Stimulated activated CD8-positive, alpha-beta memory T cell treated with anti-CD3 and anti-CD28 coated beads, Interleukin-4, amount 100 ng/mL, for 48 hours (primary cell): ENCODE results near the gene MAEA.
A peak's percentile ranks its signal among the peaks of the same experiment; 100 is the strongest.

Source experiments
- DNase-seq: peaks from one replicate; pipeline ENCODE4 v3.0.0-alpha.2; 2020

Gene MAEA

DNA sequence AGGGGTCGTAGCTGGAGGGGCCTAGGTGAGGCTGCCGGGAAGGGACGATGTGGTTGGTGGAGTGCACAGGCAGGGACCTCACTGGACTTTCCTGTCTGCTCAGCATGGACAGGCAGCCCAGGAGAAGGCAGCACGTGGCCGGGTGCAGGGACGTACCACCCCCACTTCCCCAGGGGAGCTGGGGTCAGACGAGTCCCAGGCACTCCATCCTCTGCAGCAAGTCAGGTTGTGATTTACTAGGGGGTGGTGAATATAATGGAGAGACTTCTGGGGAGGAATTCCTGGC, 39.2 kb upstream of the MAEA start:
- DNase-seq: no peak

DNA sequence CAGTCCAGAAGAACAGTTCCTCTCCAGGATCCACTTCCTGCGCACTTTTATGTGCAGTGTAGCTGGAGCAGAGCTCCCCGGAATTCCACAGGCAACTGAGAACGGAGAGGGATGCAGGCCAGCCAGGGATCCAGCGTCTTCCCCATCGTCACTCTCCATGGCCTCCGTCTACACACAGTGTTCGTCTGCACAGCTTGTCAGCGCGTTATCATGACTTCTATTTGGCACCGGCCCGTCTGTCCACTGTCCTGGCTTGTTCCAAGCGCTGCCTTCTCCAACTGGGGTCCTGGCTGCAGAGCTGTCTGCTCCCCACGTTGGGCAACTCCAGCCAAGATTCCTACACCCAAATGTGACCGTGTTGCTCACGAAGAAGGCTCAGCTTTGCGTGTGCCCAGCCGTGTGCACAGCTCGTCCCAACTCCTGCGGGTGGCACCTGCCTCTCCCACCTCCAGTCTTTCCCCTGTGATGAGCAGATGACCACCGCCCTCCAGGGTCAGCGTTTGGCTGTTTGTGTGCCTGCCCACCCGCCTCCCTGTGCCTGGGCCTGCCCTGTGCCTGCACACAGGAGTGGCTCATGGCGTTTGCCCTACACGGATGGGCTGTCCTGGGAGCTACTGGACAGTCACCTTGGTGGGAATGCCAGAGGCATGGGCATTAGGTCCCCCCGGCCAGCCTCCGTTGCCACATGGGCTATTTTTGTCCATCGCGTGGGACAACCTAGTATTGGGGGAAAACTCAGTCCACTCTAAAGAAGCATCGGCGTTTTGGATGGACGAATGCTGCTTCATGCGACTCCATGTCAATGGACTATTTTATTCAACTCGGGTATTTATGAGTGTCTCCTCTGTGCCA, 38.5 kb upstream of the MAEA start:
- peak; percentile 20 for DNase-seq

GRCh38 chr4:1251773-1252066, 38.0 kb upstream of the MAEA start:
- no peak for DNase-seq

DNA sequence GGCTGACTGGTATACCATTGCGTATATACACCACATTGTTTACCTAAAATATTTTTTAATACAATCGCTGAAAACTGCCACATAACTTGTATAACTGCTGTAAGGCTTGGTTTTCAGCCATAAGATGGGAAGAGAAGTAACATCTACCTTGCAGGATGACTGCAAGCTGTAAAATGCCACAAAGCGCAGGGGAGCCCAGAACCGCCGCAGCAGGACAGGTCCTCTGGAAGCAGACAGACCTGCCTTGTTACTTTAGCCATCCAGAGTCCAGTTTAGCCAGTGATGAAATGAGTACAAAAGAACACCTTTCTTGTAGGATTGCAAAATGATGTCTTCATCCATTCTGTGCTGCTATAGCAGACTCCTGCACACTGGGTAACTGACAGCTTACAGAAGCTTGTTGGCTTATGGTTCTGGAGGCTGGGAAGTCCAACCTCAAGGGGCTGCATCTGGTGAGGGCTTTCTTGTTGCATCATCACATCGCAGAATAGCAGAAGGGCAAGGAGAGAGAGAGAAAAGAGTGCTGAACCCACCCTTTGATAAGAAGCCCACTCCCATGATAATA, 36.7 kb upstream of the MAEA start:
- no peak for DNase-seq

DNA sequence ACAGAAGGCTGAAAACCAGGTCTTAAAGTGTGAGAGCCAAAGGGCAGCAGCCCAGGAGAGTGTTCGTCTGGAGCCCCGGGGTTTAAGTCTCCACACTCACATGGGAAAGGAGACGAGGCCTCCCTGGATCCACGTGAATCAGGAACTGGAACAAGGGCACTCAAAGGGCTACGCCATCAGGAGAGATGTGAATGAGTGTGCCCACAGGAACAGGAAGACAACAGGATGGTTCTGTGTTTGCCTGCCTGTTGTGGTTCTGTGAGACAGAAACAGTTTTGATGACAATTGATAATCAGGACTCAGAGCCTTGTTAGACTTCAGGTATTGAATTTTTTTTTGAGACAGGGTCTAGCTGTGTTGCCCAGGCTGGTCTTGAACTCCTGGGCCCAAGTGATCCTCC, 35.9 kb upstream of the MAEA start:
- no peak for DNase-seq

GRCh38 chr4:1255151-1255550, 34.5 kb upstream of the MAEA start:
- DNase-seq: no peak

DNA sequence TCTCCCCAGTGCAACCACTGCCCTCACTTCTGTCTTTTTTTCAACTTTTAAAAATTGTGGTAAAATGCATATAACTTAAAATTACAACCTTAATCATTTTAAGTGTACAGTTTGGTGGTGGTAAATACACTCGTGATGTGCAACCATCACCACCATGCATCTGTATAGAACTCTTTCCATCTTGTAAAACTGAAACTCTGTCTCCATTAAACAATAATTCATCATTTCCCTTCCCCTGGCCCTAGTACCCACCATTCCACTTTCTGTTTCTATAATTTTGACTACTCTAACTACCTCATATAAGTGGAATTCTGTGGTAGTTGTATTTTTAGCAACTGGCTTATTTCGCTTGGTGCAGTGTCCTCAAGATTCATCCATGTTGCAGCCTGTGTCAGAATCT, 34.0 kb upstream of the MAEA start:
- DNase-seq: no peak

GRCh38 chr4:1258457-1258856, 31.2 kb upstream of the MAEA start:
- no peak for DNase-seq

DNA sequence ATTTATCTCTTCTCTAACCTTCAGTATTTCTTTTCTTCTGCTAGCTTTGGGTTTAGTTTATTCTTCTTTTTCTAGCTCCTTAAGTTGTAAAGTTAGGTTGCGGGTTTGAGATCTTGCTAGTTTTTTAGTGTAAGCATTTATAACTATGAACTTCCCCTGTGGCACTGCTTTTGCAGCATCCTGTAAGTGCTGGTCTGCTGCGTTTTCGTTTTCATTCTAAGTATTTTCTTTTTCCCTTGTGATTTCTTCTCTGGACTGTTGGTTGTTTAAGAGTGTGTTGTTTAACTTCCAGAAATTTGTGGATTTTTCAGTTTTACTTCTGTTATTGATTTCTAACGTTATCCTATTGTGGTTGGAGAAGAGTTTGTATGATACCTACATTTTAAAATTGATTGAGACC, 29.7 kb upstream of the MAEA start:
- no peak for DNase-seq

DNA sequence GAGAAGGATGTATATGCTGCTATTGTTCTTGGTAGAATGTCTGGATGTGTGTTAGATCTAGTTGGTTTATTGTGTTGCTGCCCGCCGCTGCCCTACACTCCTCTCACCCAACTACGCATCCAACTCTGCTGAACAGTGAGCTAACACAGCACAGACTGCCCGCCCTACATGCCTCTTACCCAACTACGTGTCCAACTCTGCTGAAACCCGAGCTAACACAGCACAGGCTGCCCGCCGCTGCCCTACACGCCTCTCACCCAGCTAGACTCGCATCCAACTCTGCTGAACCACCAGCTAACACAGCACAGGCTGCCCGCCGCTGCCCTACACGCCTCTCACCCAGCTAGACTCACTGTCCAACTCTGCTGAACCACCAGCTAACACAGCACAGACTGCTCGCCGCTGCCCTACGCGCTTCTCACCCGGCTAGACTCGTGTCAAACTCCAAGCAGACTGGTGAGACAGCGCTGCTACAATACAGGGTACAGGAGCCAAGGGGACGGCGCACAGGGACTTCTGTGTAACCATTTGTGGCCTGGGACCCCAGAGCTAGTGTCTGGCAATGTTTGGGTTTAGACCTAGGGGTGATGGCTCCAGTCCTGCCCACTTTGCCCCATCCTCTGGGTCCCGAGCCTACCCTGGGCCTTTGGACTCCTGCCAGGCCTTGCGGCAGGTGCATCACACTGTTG, 29.1 kb upstream of the MAEA start:
- DNase-seq: no peak

DNA sequence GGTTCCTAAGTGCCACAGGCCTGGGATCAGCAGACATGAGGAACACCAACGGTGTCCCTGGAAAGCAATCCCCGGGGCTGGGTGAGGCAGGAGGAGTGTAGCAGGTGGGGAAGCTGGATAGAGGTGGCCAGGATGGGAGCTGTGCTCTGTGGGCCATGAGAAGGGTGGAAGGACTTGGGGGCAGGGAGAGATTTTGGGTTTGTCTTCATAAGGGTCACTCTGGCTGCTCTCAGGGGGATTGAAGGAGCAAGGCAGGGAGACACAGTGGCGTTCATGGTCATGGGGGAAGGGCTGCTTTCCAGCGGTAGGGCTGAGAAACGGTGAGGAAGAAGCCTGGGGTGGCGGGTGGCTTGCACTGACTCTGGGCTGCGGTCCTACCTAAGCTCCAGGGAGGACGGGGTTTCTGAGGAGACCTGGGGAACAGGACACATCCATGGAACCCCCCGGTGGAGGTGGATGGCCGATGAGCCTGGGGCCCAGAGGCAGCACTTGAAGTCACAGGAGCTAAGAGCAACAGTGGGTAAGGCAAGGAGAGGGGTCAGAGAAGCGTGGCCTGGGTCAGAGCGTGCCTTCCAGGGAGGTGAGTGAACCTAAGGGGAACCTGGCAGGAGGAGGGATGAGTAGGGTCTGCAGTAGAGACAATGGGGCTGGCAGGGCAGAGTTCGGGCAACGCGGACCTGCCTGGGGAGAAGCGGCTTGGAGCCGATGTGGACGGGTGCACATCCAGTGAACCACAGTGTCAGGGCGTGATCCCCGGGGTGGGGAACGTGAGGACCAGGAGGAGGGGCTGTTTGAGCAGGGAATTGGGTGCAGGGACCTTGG, 28.4 kb upstream of the MAEA start:
- no peak for DNase-seq

- no peak for DNase-seq
These were observed 24.7 kb upstream of the MAEA start for GRCh38 chr4:1264942-1265341.

GRCh38 chr4:1265351-1265750, 24.3 kb upstream of the MAEA start:
- DNase-seq: no peak

GRCh38 chr4:1266881-1267763, 22.6 kb upstream of the MAEA start:
- DNase-seq: no peak

- DNase-seq: no peak
These were observed 20.5 kb upstream of the MAEA start for GRCh38 chr4:1269209-1269608.

GRCh38 chr4:1271686-1272085, 18.0 kb upstream of the MAEA start:
- DNase-seq: no peak

DNA sequence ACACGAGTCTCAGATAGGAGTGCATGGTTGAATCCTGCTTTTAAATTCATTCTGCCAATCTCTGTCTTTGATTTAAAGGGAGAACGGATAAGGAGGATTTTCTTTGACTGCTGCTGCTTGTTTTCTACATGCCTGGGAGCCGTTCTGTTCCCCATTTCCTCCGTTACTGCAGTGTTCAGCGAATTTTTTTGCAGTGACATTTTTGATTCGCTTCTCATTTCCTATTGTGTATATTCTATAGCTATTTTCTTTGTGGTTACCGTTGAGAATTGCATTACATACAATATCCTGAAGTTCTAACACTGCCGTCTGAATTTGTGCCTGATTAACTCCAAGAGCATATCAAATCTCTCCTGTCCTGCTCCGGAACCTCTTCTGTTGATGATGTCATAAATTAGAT, 14.8 kb upstream of the MAEA start:
- no peak for DNase-seq

DNA sequence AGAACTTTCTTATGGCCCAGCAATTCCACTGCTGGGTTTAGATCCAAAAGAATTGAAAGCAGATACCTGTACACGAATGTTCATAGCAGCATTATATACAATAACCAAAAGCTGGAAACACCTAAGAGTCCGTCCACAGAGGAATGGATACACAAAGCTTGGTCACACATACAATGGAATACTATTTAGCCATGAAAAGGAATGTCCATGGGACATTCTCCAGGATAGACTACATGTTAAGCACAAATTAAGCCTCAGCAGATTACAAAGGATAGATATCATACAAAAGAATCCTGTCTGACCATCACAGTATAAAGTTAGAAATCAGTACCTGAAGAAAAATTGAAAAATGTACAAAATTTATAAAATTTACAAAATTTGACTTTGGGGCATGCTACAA, 12.7 kb upstream of the MAEA start:
- no peak for DNase-seq

DNA sequence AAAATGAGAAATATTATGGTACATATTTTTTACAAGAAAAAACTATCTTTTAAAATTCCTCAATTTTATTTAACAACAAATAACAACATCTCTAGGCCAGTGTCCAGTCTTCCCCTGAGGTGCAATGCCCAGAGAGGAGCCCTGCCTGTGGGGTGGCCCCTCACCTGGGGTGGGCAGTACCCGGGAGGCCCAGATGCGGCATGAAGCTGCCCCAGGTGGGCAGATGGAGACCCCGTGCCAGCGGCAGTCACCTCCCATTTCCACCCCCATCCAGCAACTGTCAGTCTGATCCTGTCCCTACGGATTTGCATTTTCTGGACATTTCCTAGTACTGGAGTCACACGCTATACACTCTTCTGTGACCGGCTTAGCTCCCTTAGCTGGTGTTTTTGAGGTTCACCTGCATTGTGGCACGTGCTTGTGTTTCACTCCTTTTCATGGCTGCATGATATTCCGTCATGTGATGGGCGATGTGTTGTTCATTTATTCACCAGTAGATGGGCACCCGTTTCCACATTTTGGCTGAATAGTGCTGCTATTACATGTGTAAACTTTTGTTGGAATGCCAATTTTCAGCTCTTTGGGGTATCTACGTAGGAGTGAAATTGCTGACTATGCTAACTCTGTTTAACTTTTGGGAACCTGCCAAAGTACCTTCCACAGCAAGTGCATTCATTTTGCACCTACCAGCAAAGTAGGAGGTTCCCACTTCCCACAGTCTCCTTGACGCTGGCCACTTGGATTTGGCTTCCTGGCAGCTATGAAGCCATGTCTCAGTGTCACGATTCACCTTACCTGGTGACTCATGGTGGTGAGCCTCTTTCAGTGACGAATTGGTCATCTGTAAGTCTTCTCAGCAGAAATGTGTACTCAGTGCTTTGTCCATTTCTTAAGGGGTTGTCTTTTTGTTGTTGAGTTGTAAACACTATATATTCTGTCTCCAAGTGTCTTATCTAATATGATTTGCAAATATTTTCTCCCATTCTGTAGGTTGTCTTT, 11.7 kb upstream of the MAEA start:
- DNase-seq: no peak

GRCh38 chr4:1279253-1279652, 10.4 kb upstream of the MAEA start:
- DNase-seq: no peak

GRCh38 chr4:1283711-1284110, 6.0 kb upstream of the MAEA start:
- no peak for DNase-seq
